Raji (cell line): ENCODE results near the gene ARHGEF4.

ENCODE experiments used
- POLR2A ChIP-seq: IDR thresholded peaks from 2 replicates; pipeline ENCODE4 v1.6.1; 2011; ENCODE audit warnings: low read depth, low read length, control low read depth; ENCODE audit not compliant: insufficient read depth

The ARHGEF4 gene

DNA sequence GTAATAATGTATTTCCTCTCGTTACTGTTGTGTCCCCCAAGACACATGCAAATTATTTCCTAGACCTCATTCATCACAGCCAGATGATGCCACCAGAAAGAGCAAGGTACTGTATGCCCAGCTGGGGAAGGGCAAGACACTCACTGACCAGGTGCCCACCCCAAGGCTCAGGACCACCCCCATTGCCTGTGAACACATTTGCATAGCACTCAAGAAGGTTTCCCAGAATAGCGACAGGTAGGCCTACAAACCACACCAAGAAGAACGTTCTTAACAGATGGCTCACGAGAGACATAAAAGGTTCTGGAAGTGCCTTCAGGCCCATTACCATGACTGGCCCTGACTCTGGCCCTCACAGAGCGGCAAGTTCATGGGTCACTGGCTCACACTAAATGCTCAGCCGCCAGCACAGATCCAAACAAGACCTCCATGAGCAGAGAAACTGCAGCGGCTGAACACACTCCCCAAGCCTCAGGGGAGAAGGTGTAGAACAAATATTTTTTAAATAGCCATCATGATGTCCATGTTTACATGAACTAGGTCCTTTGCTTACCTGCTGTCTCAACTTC, 212.5 kb downstream of the ARHGEF4 start:
- TF ChIP-seq POLR2A: no peak

DNA sequence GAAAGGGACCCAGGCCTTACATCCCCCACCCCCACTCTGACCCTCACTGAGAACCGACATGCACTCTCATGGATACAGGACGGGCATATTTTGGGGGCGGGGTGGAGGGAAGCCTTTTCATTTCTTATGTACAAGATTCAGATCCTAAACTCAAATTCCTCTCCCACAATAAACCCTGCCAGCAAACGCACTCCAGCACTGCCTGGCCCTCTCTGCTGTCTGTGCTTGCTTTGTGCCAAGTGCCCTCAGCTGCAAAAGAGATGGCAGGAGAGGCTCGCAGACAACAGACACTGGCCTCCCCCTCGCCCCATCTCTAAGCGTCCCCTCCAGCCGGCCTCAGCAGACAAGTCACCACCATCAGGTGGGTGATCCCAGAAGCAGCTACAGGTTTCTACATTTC, 214.2 kb downstream of the ARHGEF4 start:
- no peak for TF ChIP-seq POLR2A

DNA sequence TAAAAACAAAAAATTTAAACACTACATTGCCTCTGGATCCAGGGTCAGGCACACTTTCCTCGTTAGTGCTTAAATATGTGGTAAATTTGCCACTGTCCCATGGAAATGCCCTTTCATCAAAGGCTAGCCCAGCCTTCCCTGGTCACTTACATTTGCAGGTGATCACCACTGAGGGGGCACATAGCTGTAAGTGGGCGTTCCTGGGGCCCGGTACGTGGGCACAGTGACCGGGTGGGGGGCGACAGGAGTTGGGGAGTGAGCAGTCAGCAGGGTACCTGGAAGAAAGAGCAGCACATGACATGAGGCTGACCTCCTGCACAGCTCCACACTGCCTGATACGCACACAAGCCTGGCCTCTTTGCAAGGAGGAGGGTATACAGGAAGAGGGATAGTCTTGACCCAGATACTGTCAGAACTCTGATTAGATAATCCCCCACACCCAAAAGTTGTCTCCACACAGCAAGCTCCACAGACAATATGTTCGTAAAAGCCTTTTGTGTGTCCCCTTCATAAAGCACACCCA, 216.1 kb downstream of the ARHGEF4 start:
- TF ChIP-seq POLR2A: no peak

DNA sequence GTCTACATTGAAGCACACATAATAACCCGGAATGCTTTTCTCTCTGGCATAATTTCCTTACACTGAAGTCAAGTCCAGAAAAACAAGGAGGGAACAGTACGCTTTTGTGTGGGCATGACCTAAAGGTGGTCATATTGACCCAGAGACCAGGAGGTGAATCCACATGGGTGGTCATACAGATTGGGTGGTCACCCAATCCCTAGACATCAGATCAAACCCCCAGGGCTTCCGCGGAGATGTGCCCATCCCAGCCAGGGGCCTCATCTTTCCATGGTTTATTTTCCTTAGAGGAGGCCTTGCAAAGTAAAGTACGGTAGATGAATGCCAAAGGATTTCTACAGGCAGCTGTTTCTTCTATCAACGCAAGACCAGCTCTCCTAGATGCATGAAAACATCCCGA, 217.8 kb downstream of the ARHGEF4 start:
- TF ChIP-seq POLR2A: no peak

DNA sequence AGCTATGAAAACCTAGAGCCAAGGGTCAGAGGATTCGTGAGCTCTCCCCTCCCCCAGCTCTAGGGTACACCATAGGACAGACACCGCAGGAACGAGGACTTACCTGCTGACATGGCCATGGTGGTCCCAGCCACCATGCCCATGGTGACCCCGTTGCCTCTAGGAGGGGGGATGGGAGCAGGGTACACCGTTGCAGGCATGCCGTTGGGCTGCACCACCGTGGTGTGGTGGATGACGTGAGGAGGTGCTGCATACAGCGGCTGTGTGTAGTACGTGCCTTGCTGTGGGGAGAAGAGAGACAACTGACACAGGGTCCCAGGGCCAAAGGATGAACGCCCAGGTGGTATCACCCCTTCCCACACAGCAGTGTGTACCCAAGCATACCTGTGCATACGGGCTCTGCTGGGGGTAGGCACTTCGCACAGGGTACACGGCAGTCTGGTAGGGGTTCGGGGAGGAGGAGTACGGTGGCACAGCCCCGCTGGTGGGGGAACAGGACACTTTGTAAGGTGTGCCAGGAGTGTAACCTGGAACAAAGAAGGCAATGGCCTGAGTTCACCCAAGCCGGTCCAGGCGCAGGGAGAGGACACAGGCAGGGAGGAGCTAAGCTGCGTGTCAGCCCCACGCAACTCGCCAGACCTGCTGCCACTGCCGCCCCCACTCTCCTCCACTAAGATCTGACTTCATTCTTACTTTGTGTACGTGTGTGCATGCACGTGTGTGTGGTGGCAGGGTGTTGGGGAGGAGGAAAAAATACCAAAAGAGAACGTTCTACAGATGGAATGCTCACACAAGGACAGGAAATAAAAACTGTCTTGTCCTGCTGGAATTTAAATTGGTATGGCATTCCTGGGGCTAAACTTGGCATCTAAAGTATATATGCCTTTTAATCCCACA, 218.7 kb downstream of the ARHGEF4 start:
- no peak for TF ChIP-seq POLR2A

DNA sequence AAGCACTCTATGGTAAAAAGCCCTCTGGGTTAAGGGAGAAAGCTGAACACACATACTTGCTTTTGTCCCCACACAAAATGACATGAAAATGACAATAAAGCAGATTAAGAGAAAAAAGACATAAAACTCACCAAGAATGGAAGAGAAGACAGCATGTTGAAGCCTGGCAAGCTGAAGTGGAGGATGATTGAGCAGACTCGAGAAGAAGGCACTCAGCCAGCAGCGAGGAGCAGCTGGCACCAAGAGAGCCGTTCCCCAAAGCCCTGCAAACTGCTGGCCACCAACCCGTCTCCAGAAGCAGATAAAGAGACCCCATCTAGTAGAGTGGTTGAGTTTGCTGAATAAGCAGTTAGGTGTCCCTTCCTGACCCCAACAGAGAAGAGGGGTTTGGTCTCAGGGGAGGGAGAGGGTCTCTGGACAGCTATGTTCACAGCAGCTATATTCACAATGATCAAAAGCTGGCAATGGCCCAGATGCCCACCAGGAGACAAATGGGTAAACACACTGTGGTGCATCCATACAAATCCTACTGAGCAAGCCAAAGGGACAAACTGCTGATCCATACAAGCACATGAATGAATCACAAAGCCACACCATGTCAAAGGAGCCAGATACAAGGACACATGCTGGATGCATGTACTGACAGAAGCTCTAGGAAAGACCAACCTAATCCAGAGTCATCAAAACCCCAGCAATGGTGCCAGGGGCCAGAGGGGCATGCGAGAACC, 219.7 kb downstream of the ARHGEF4 start:
- TF ChIP-seq POLR2A: no peak

DNA sequence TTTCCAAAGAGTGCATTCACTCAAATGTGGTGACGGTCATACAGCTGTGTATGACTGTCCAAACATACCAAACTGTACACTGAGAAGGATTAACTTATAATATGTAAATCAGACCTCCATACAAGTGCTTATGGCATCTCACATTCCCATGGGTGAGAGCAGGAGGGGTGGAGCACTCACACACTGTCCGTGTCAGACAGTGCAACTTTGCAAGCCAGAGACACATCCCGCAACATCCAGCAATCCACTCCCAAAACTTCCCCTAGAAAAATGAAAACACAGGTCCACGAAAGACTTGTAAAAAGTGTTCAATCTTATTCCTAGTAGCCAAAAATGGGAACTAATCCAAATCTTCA, 220.2 kb downstream of the ARHGEF4 start:
- TF ChIP-seq POLR2A: no peak

DNA sequence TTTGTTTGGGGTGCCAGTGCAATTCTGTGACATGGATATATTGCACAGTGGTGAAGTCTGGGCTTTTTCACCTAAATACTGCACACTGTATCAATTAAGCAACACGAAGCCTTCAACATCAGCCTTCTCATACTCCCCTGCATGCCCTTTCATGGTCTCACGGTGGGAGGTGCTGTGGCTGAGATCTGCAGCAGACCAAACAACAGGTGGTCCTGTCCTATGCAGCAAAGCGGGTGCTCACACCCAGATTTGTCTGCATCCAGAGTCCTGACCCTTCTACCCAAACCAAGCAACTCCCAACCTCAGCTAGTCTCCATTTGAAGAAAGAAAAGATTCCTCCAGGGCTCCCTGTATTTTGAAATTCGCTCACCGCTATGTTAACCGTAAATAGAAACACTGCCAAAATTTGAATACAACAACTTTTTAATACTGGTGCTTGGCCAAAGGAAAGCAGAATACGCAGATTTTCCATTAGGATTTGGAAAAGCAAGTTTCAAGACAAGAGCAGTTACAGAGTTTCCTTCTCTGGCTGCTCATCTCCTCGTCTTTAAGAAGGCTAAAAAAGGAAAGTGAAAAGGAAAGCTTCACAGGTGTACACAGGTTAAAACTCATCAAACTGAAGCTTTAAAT, 221.6 kb downstream of the ARHGEF4 start:
- TF ChIP-seq POLR2A: no peak

DNA sequence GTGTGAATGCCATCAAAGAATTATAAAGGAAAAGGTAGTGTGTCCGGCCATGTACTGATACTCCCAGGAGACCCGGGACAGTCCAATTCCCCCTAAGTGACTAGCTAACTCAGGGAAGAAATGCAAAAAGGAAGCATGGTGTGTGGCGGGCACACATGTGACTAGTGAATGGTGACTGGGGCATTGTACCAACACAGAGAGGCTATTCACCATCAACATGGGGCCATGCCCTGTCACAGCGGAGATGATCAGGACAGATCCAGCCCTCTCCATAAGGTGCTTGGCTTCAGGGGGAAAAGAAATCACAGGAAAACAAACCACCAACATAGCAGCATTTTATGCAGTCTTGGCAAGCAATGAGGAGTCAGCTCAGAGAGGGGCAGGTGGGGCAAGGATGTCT, 222.2 kb downstream of the ARHGEF4 start:
- TF ChIP-seq POLR2A: no peak

DNA sequence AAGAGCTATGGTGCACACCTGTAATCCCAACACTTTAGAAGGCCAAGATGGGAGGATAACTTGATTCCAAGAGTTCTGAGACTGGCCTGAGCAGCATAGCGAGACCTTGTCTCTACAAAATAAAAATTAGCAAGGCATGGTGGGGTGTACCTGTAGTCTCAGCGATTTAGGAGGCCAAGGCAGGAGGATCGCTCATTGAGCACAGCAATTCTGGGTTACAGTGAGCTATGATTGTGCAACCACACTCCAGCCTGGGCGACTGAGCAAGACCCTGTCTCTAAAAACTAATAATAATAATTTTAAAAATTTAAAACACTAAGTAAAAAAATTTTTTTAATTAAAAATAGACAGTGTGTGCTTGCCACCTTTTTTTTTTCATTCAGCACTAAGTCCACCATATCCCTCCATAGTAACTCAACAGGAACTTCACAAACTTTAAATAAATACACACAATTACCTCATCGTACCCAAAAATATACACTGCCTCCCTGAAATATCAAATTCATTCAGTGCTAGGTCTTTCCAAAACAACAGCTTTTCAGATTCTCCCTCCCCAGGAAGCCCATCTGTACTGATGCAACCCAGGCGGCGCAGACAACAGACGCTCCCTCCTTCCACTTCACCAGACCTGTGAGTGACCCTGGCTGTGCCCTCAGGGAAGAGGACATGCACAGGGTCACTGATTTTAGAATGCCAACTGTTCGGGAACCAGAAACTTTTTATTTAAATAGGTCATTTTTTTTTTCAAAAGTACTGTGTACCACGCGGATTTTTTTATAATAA, 227.0 kb downstream of the ARHGEF4 start:
- TF ChIP-seq POLR2A: no peak

DNA sequence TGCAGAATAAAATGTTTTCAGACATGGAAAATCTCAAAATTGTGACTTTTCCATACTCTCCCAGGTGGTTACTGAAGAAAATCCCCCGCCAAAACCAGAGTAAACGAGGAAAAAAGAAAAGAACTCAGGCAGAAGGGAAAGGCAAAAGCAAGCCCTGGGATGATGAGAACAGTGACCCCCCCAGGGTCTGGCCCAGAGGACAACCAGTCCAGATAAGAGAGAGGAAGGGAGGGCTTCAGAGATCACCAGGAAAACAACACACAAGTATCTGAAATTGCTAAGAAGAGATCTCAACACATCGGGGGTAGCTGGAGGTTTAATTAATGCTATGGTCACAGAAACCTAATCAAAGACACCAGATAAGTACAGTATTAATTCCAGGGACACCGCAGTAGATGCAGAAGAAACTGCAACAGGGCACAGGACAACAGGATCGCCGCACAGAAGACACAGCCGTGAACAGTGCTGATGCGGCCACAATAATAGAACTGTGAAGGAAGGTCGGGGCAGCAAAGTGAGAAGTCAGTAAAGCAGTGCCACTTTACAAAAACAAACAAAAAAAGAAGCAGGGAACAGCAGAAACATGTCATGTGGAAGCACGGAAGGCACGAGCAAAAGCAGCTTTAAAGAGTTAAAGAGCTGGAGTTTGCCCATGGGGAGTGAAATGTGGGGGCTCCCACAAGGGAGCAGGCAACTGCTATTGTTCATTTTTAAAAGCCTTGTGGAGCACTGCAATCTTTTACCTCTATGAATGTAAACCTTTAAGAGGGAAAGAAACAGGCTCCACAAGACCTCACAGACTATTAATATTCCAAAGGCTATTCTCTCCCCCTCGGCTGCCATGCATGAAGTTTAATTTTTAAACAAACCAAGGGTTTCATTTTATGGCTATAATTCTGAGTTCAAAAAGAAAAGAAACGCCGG, 228.1 kb downstream of the ARHGEF4 start:
- TF ChIP-seq POLR2A: no peak

DNA sequence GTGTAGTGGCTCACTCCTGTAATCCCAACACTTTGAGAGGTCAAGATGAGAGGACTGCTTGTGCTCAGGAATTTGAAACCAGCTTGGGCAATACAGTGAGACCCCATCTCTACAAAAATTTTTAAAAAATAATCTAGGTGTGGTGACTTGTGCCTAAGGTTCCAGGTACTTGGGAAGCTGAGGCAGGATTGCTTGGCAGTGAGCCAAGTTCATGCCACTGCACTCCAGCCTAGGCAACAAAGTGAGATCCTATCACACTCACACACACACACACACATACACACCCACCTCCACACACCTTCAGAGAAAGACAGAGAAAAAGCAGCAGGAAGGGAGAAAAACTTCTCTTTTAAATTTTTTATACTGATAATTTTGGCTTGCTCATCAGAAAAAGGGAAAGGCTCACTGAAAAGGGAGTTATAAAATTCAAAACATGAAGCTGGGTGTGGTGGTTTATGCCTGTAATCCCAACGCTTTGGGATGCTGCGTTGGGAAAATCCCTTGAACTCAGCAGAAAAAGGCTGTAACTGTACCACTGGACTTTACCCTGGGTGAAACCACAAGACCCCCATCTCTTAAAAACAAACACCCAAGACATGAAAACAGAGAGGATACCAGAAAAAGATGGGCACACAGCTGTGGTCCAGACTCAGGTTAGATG, 230.9 kb downstream of the ARHGEF4 start:
- no peak for TF ChIP-seq POLR2A

DNA sequence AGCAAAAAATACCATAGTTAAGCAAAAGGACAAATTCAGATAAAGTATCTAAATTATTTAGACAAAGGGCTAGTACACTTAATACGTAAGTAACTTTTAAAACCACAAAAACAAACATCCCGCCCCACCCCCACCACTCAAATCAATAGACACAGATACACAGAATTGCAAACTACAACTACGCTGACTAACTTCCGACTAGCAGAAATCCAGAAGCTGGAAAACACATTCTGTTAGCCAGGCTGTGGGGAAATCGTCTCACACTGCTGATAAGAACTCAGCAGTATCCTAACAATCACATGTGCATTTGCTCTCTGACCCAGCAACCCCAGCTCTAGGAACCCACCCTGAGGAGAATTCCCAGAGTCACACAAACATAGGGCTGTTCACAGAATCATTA, 240.0 kb downstream of the ARHGEF4 start:
- TF ChIP-seq POLR2A: no peak
